ENCODE measurements around the gene LRRTM3.

Gene LRRTM3

DNA sequence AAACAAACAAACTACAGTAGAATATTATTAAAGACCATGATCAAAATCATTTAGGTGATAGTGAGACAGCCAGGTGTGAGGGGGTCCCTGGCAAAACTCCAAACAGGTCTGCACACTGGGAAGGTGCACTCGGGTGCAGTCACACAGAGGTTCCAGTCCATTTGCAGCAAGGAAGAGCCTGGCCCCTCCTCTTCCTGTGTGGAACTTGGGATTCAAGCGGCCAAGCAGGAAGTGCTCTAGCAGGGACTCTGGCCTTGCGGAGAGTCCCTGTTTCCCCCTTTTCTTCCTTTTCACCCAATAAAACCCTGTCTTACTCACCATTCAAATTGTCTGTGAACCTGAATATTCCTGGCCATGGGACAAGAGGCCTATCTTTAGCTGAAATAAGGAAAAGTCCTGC, 181.8 kb downstream of the LRRTM3 start:
- no peak for TF ChIP-seq CTCF (IDR thresholded peaks at IDR 0.05; ENCODE audit: borderline replicate concordance, control extremely low read depth, extremely low read depth, insufficient read depth, missing control alignments)
- in situ Hi-C loops (cut with MboI; ENCODE audit: low sequenced_read_pairs, unreplicated experiment) = no loop called here
- no peak for DNase-seq (ENCODE audit: low spot score)

DNA sequence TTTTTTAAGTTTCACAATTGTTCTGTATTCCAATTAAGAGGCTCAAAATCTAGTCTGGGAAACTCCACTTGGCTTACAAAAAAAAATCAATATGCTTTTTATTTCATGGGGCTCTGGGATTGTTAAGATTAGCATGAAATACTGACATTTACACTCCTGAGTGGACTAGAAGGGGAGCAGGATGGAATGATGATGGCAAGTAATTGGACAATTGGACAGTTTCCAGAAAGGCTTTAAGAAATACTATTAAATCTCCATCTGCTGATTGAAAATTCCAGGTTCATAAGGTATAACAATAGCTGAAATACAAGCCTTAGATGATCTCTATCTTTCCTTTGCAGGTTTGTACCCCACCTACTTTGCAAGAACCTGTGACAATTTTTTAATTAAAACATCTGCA, 184.4 kb downstream of the LRRTM3 start:
- no peak for DNase-seq (ENCODE audit: low spot score)
- in situ Hi-C loops (cut with MboI; ENCODE audit: low sequenced_read_pairs, unreplicated experiment) = no loop called here
- TF ChIP-seq CTCF (IDR thresholded peaks at IDR 0.05; ENCODE audit: borderline replicate concordance, control extremely low read depth, extremely low read depth, insufficient read depth, missing control alignments) = no peak

GRCh38 chr10:67112765-67113164, 186.9 kb downstream of the LRRTM3 start:
- no peak for DNase-seq (ENCODE audit: low spot score)

GRCh38 chr10:67114945-67115344, 189.1 kb downstream of the LRRTM3 start:
- DNase-seq (ENCODE audit: low spot score) = no peak
- no peak for TF ChIP-seq CTCF (IDR thresholded peaks at IDR 0.05; ENCODE audit: borderline replicate concordance, control extremely low read depth, extremely low read depth, insufficient read depth, missing control alignments)
- in situ Hi-C loops (cut with MboI; ENCODE audit: low sequenced_read_pairs, unreplicated experiment) = no loop called here

More at GRCh38 chr10:67112765-67113164, 186.9 kb downstream of the LRRTM3 start:
- TF ChIP-seq CTCF (IDR thresholded peaks at IDR 0.05; ENCODE audit: borderline replicate concordance, control extremely low read depth, extremely low read depth, insufficient read depth, missing control alignments) = no peak
- in situ Hi-C loops (cut with MboI; ENCODE audit: low sequenced_read_pairs, unreplicated experiment) = no loop called here

DNA sequence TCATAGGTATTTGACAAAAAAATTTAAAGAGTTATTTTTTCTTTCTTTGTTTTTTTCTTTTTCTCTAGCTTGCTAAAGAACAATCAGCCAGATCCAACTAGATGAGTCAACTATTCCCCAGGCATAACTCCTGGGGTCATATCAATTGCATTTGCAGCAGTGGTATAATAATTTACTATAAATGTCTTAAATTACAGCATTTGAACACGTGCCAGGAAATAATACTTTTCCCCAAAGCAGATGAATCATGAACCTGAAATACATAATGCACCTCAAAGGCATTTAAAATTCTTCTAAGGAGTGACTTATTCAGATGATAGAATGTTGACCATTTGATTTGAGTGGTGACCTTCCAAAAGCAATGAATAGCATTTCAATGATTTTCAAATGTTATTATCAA, 190.1 kb downstream of the LRRTM3 start:
- in situ Hi-C loops (cut with MboI; ENCODE audit: low sequenced_read_pairs, unreplicated experiment) = no loop called here
- no peak for DNase-seq (ENCODE audit: low spot score)
- no peak for TF ChIP-seq CTCF (IDR thresholded peaks at IDR 0.05; ENCODE audit: borderline replicate concordance, control extremely low read depth, extremely low read depth, insufficient read depth, missing control alignments)

- TF ChIP-seq CTCF (IDR thresholded peaks at IDR 0.05; ENCODE audit: borderline replicate concordance, control extremely low read depth, extremely low read depth, insufficient read depth, missing control alignments) = no peak
- in situ Hi-C loops (cut with MboI; ENCODE audit: low sequenced_read_pairs, unreplicated experiment) = no loop called here
- no peak for DNase-seq (ENCODE audit: low spot score)
Observed at GRCh38 chr10:67119651-67120050, 193.8 kb downstream of the LRRTM3 start.

DNA sequence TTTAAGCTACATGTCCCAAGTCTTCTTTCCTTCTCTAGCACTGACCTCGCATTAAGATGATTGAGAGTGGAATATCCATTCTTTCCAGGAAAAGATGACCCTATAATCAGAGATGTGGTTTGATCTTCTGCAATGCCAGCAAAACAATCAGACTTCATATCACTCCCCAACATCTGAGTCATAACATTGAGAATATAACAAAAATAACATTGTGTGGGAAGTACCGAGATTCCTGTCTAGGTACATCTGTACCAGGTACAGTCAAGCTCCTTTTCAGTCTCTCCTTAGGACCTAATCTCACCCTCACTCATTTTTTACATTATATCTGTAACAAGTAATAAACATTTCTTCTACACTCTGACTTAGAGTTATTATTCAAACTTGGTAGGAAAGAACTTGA, 201.6 kb downstream of the LRRTM3 start:
- no peak for DNase-seq (ENCODE audit: low spot score)
- in situ Hi-C loops (cut with MboI; ENCODE audit: low sequenced_read_pairs, unreplicated experiment) = no loop called here
- no peak for TF ChIP-seq CTCF (IDR thresholded peaks at IDR 0.05; ENCODE audit: borderline replicate concordance, control extremely low read depth, extremely low read depth, insufficient read depth, missing control alignments)
